Measurements from ENCODE around the gene OR4A47. TPM values are rescaled to one million over a fixed set of nuclear protein-coding genes. Genes with fewer than 3 reads are reported as not detected.

The OR4A47 gene, protein sequence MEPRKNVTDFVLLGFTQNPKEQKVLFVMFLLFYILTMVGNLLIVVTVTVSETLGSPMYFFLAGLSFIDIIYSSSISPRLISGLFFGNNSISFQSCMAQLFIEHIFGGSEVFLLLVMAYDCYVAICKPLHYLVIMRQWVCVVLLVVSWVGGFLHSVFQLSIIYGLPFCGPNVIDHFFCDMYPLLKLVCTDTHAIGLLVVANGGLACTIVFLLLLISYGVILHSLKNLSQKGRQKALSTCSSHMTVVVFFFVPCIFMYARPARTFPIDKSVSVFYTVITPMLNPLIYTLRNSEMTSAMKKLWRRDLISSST
- not detected in 2 replicates for total RNA-seq

DNA sequence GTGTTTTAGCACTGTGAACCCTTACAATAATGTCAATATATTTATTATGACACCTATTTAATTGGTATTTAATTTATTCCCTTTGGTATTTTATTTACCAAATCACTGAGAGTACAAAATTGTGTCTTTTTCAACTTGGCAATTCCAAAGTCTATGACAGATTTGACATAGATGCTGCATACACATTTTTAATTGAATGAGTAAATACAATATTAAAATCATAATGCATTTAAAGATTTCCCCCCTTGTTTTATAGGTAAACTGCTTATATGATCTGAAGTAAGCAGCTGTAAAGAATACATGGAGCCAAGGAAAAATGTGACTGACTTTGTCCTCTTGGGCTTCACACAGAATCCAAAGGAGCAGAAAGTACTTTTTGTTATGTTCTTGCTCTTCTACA lies at the start of gene OR4A47:
OR4A47 (plus strand) TSS at position 301 of the 400 bp plus-strand sequence; CDS start at position 301, 0 bp downstream.

Other genes starting within 250 kb of the OR4A47 start
- not detected in 2 replicates for gene OR4X2, start 243.7 kb upstream of the OR4A47 start, total RNA-seq
- not detected in 2 replicates for gene OR4X1, start 224.9 kb upstream of the OR4A47 start, total RNA-seq
- not detected in 2 replicates for gene OR4S1, start 182.6 kb upstream of the OR4A47 start, total RNA-seq
- gene OR4C3, start 163.9 kb upstream of the OR4A47 start, total RNA-seq: not detected in 2 replicates
- not detected in 2 replicates for gene OR4C5, start 122.3 kb upstream of the OR4A47 start, total RNA-seq

All from endothelial cell of coronary artery (primary cell).